Inflammatory macrophage treated with lipopolysaccharide for 1 hour (primary cell): ENCODE data around the gene ZDHHC19.
A peak's percentile ranks its signal among the peaks of the same experiment; 100 is the strongest.
"Not testable (repeated sequence)": the region's sequence is repeated elsewhere in the genome, so short reads cannot be mapped to it uniquely, and the experiment has no call there.

Experiments used
- DNase-seq, 2 donors: peaks; one replicate each; pipeline ENCODE4 v3.0.0-alpha.2; 2020 to 2022

ZDHHC19 gene

GRCh38 chr3:196210673-196211556 is at the start of gene ZDHHC19:
TSS of gene ZDHHC19 (minus strand) at chr3:196211400. CDS start at chr3:196211315, 85 bp downstream.
- no peak for DNase-seq

GRCh38 chr3:196260784-196261183 is 49.6 kb upstream of the ZDHHC19 start:
- DNase-seq = no peak

DNA sequence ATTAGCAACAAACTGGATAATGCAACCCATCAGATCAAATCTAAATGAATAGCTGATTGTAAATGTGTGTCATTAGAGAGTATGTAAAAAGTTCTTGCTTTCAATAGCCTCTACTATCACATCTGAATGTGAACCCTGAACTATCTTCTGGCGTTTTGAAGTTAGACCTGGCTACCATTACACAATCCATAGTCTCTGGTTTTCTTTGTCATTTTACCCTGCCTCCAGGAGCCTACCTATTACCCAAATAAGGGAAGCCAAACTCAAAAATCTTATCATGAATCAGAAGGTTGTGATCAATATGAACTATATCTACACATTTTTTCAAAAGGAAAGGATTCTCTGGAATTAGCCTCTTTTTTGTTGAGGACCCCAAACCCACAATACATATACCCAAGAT is 44.6 kb upstream of the ZDHHC19 start:
- no peak for DNase-seq

DNA sequence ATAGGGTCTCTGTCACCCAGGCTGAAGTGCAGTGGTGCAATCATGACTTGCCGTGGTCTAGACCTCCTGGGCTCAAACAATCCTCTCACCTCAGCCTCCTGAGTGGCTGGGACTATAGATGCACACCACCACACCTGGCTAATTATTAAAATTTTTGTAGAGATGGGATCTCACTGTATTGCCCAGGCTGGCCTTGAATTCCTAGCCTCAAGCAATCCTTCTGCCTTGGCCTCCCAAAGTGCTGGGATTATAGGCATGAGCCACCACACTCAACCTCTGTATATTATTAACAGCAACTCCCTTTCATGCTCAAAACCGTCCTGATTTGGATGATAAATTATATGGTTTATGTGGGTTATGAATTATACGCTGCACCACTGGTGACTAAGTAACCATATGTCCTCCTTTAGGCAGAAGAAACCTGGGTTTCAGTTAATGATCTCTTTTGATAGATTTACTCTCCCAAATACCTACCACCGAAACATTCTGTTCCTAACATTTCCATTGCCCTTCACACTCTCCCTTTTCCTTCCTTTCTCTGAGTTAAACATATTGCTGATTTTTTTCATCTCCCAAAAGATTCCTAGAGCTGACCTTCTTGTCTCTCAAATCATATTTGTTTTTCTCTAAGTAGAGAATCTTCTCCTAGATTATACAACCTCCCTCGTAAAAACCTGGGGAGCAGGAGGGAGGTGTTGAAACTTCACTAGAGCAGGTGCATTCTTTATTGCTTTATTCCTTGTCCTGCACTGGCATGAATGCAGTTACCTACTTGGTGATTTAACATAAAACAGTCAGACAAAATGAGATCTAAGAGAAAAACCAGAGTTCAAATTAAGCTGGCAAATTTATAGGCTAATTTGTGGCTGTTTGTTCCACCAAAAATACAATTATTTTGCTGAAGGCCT is 43.4 kb upstream of the ZDHHC19 start:
- no peak for DNase-seq

DNA sequence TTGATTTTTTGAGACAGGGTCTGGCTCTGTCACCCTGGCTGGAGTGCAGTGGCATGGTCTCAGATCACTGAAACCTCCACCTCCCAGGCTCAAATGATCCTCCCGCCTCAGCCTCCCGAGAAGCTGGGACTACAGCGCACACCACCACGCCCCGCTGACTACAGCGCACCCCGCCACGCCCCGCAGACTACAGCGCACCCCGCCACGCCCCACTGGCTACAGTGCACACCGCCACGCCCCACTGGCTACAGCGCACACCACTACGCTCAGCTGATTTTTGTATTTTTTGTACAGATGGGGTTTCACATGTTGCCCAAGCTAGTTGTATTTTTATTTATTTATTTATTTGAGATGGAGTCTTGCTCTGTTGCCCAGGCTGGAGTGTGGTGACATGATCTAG is 40.7 kb upstream of the ZDHHC19 start:
- DNase-seq = no peak

- peak in 1 of 2 donors; percentile 65 for DNase-seq
Measured at GRCh38 chr3:196246612-196247308, 35.6 kb upstream of the ZDHHC19 start.

GRCh38 chr3:196244166-196244565 is 33.0 kb upstream of the ZDHHC19 start:
- not testable (repeated sequence) for DNase-seq

- no peak for DNase-seq
Measured at GRCh38 chr3:196241704-196242103, 30.5 kb upstream of the ZDHHC19 start.

- no peak for DNase-seq
Measured at GRCh38 chr3:196240424-196240823, 29.2 kb upstream of the ZDHHC19 start.

DNA sequence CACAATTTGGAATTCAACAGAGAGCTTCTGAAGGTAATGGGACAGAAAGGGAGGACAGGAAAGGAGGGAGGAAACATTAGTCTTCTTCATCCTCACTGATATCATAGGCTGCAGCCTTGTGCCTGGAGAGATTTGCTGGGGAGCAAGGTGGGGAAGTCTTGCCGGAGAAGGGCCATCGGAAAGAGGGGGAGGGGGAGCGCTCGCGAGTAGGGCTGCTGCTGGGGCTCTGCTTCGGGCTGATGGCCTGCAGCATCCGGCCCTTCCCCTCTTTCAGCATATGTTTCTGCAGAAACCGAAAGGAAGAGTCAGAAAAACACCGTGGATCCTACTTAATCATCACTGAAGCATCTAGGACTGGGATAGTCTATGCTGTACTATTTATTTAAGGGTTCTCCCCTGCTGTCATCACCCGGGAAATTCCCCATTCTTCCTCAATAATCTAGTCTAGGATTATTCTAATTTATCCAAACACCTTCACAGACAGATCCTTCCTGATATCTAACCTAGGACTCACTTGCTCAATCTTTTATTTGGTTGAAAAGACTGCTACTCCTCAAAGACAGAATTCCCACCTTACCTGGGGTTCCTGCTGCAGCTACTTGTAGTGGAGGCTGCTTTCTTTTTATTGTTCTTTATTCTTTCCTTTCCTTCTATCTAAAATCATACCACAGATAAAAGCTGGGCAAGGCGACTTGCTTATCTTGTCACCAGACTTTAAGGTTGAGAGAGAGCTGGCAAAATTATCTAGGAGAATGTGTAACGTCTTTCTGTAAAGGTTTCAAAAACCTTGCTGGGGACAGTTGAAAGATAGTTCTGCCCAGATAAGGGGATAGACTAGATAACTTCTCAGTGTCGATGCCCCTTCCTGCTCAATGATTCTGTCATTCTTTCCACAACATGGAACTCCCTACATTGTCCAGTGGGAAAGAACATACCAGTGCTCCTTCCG is 27.7 kb upstream of the ZDHHC19 start:
- DNase-seq = peak; percentile 43 to 45

DNA sequence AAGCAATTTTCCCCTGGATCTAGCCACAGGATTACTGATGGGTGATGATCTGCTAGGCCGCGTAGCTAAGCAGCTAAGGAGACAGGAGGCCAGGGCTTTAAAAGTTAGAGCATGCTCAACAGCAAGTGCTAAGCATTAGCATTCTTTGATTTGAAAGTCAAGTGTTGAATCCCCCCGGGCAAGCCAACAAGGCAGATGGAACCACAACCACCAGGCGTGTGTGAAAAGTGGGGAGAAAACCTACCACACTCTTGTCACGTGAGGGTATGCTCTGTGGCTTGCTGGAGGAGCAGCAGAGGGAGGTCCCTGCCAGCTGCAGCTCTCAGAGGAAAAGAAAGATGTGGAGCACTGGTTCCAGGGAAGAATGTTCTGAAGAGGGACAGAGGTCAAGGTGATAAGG is 26.0 kb upstream of the ZDHHC19 start:
- DNase-seq = no peak

GRCh38 chr3:196236223-196236622 is 25.0 kb upstream of the ZDHHC19 start:
- DNase-seq = no peak

- DNase-seq = no peak
Measured at GRCh38 chr3:196235452-196236122, 24.4 kb upstream of the ZDHHC19 start.

DNA sequence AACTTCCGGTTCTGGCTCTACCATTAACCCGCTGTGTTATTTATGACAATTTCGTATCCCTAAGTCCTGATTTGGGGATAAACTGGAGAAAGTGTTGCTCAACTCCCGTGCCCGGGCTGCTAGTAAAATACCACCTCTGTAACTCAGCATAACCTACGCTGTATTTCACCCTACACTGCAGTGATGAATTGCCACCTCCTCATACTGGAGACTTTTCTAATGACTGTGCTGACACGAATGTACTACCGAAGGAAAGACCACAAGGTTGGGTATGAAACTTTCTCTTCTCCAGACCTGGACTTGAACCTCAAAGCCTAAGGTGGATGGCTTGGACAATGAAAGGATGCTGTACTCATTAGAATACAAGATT is 21.7 kb upstream of the ZDHHC19 start:
- no peak for DNase-seq

GRCh38 chr3:196232154-196232881 is 21.1 kb upstream of the ZDHHC19 start:
- DNase-seq = peak; percentile 74

DNA sequence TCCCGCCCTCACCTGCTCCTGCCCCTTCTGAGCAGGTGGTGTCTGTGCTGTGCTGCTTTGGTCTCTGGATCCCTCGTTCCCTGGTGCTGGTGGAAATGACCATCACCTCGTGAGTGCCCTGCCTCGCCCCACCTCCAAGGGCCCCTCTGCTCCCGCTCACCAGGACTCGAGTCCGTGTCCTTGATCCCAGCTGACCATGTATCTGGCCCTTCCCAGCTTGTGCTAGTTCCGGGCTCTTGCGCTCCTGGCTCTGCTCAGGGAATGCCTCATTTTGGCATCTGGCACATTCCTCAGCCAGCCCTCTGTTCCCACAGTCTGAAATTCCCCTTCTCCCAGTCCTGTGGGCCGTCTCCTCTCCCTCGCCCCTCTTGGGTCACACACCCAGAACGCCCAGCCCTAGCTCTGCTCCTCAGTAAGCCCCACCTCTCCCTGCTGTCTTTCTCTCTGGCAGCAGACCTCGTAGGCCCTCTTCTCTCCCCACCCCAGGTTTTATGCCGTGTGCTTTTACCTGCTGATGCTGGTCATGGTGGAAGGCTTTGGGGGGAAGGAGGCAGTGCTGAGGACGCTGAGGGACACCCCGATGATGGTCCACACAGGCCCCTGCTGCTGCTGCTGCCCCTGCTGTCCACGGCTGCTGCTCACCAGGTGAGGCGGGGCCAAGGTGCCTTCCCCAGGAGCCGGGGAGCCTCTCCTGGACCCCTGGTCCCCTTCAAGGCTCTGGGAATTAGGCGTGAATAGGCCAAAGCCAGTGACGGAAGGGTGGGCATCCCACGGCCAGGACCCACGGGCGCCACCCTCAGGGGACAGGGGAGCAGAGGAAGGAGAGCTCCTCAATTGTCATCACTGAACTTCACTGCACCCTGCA is 16.7 kb upstream of the ZDHHC19 start:
- DNase-seq = no peak

GRCh38 chr3:196227121-196227561 is 15.9 kb upstream of the ZDHHC19 start:
- DNase-seq = peak in 1 of 2 donors; percentile 68

DNA sequence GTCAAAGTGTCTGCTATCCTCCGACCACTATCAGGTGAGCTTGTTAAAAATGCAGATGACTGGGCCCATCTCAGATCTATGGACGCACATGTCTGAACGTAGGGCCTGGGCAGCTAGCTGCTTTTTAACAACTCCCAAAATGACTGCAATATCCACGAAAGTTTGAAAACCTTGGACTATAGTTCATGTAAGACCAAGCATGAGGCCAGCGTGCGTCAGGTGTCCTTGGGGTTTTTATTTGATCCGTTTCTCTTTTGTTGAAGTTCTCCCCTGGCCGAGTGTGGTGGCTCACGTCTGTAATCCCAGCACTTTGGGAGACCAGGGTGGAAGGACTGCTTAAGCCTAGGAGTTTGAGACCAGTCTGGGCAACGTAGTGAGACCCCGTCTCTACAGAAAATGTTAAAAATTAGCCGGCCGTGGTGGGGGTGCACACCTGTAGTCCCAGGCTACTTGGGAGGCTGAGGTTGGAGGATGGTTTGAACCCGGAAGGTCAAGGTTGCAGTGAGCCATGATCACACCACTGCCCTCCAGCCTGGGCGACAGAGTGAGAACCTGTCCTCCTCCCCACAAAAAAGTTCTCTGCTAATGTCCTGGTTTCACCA is 14.7 kb upstream of the ZDHHC19 start:
- no peak for DNase-seq

DNA sequence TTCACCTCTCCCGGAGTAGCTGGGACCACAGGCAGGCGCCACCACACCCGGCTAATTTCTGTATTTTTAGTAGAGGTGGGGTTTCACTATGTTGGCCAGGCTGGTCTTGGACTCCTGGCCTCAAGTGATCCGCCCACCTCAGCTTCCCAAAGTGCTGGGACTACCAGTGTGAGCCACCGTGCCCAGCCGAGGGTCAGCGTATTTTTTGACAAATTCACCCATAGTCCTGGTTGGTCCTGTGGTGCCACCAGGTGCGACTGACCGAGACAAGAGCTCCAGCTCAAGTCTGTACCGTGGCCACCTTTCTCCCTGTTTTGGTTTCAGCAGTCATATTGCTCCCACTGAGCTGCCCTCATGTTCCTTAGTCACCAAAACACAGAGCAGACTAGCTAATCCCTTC is 13.9 kb upstream of the ZDHHC19 start:
- DNase-seq = no peak
